Esophagus muscularis mucosa (tissue), 4 donors: ENCODE results near the gene KCNK4. TPM values are rescaled to one million over a fixed set of nuclear protein-coding genes. Genes with fewer than 3 reads are reported as not detected.

Experiments
- DNase-seq: peaks from one replicate; pipeline ENCODE4 v3.0.0-alpha.2; 2017; ENCODE audit errors: extremely low spot score
- H3K27ac ChIP-seq, 4 donors: fragments of 200-600 bp; sonication (generic); replicated peaks in 1 of 4; 1 replicate in 3 of 4; 2 replicates in 1 of 4; pipeline ENCODE4 v1.5.1; 2016 to 2019; ENCODE audit warnings: mild to moderate bottlenecking in 1 of 4
- H3K27me3 ChIP-seq, 4 donors: fragments of 200-600 bp; sonication (generic); one replicate each; pipeline versions ENCODE4 v1.5.1 to v1.6.0; 2016 to 2019
- H3K36me3 ChIP-seq, 4 donors: fragments of 200-600 bp; sonication (generic); one replicate each; pipeline ENCODE4 v1.5.1; 2016 to 2019
- H3K4me1 ChIP-seq, 4 donors: fragments of 200-600 bp; sonication (generic); one replicate each; pipeline ENCODE4 v1.5.1; 2016 to 2019
- H3K4me3 ChIP-seq, 4 donors: fragments of 200-600 bp; sonication (generic); 1 replicate in 2 of 4; 2 replicates in 2 of 4; pipeline ENCODE4 v1.5.1; 2016 to 2019; ENCODE audit warnings: mild to moderate bottlenecking in 4 of 4, moderate library complexity in 1 of 4
- H3K9me3 ChIP-seq, 4 donors: fragments of 200-600 bp; sonication (generic); 1 replicate in 3 of 4; 2 replicates in 1 of 4; pipeline ENCODE4 v1.5.1; 2016 to 2019
- CTCF ChIP-seq, 3 experiments: fragments of 200-600 bp in 2 of 3; fragments of 450-650 bp in 1 of 3; sonication (generic) in 2 of 3; IDR thresholded peaks; one replicate each; pipeline ENCODE4 v1.5.1; 2017 to 2019; ENCODE audit warnings: antibody characterized with exemption in 3 of 3, mild to moderate bottlenecking in 2 of 3, moderate library complexity in 1 of 3
- EP300 ChIP-seq: sonication (generic); formaldehyde crosslinking; IDR thresholded peaks from one replicate; pipeline ENCODE4 v1.6.1; 2017; ENCODE audit warnings: antibody characterized with exemption
- POLR2A ChIP-seq: fragments of 450-650 bp; IDR thresholded peaks from one replicate; pipeline ENCODE4 v1.6.1; 2017; ENCODE audit warnings: antibody characterized with exemption, moderate library complexity, mild to moderate bottlenecking, low read depth
- POLR2AphosphoS5 ChIP-seq, 2 donors: sonication (generic); formaldehyde crosslinking; IDR thresholded peaks; one replicate each; pipeline ENCODE4 v1.6.1; 2017; ENCODE audit warnings: antibody characterized with exemption in 2 of 2
- WGBS: methylation state at CpG from one replicate; pipeline ENCODE4 v1.1.5; 2018; 5-methylcytosine and 5-hydroxymethylcytosine counted together
- intact Hi-C: fragments of 100-400 bp; cut with DNase I; formaldehyde crosslinking; loops from one replicate; pipeline ENCODE4 v1.15.1; 2023
- total RNA-seq, 4 donors: library from RNA; depleted of rRNA; stranded (reverse); fragments of >200 nt; gene quantifications; one replicate each; pipeline versions ENCODE4 v1.1.0 to v1.2.1, GENCODE V29; 2016

KCNK4 gene
- total RNA-seq, 4 donors from 2014 or later: not detected

GRCh38 chr11:64342869-64343745 lies 52.0 kb downstream of the KCNK4 start:
- no peaks in the 10 kb centered on the region for H3K27me3 ChIP-seq
- DNase-seq: no peak
- peak overlapping the region; percentile 74 to 88 (median 82) for H3K27ac ChIP-seq
- intact Hi-C loops: no loop called here
- TF ChIP-seq POLR2A: no peak
- TF ChIP-seq EP300: no peak
- no peak for TF ChIP-seq POLR2AphosphoS5 (IDR thresholded peaks at IDR 0.05)
- no peak for TF ChIP-seq CTCF (IDR thresholded peaks at IDR 0.05)
- H3K4me1 ChIP-seq: peaks cover 7 to 33% (median 26%) of the 10 kb centered on the region in 4 donors
- H3K9me3 ChIP-seq: no peaks in the 10 kb centered on the region
- 58% methylated on average over 18 of the region's 29 CpGs for WGBS
- no peaks in the 10 kb centered on the region for H3K36me3 ChIP-seq
- peak overlapping the region; percentile 43 to 54 (median 50) for H3K4me3 ChIP-seq

- TF ChIP-seq CTCF (IDR thresholded peaks at IDR 0.05): peak in 1 of 3 experiments; percentile 29
- TF ChIP-seq POLR2AphosphoS5 (IDR thresholded peaks at IDR 0.05): no peak
- no peak overlapping the region for H3K27ac ChIP-seq
- H3K4me1 ChIP-seq: peaks cover 7 to 33% (median 26%) of the 10 kb centered on the region in 4 donors
- no peak for DNase-seq
- H3K27me3 ChIP-seq: no peaks in the 10 kb centered on the region
- no peaks in the 10 kb centered on the region for H3K9me3 ChIP-seq
- intact Hi-C loops: no loop called here
- no peaks in the 10 kb centered on the region for H3K36me3 ChIP-seq
- WGBS: 68% methylated on average over 7 of the region's 18 CpGs
- H3K4me3 ChIP-seq: no peak overlapping the region
Measured at GRCh38 chr11:64343767-64344559, 52.9 kb downstream of the KCNK4 start.

GRCh38 chr11:64344787-64345186 lies 53.7 kb downstream of the KCNK4 start:
- no peaks in the 10 kb centered on the region for H3K9me3 ChIP-seq
- H3K4me1 ChIP-seq: peaks cover 7 to 33% (median 26%) of the 10 kb centered on the region in 4 donors
- no peak for TF ChIP-seq EP300
- TF ChIP-seq POLR2AphosphoS5 (IDR thresholded peaks at IDR 0.05): no peak
- no peak for TF ChIP-seq CTCF (IDR thresholded peaks at IDR 0.05)
- TF ChIP-seq POLR2A: no peak
- H3K27me3 ChIP-seq: no peaks in the 10 kb centered on the region
- intact Hi-C loops: no loop called here
- no peak overlapping the region for H3K4me3 ChIP-seq
- WGBS: 93% methylated on average over 27 of the region's 28 CpGs
- H3K27ac ChIP-seq: no peak overlapping the region
- H3K36me3 ChIP-seq: no peaks in the 10 kb centered on the region
- no peak for DNase-seq

- Histone ChIP-seq H3K36me3 (no peaks in the 10 kb centered on the region), H3K4me3 (no peak overlapping the region), H3K27me3 (no peaks in the 10 kb centered on the region), H3K4me1 (peaks cover 2 to 14% (median 13%) of the 10 kb centered on the region in 4 donors), H3K27ac (no peak overlapping the region), H3K9me3 (no peaks in the 10 kb centered on the region)
- TF ChIP-seq EP300 (no peak), CTCF (IDR thresholded peaks at IDR 0.05) (no peak), POLR2AphosphoS5 (IDR thresholded peaks at IDR 0.05) (no peak), POLR2A (no peak)
- DNase-seq: no peak
- intact Hi-C loops: no loop called here
- WGBS: 85% methylated on average over 12 of the region's 12 CpGs
Measured at GRCh38 chr11:64347193-64347867, 56.2 kb downstream of the KCNK4 start.
